ENCODE measurements around the gene TFCP2. TPM values are rescaled to one million over a fixed set of nuclear protein-coding genes. Genes with fewer than 3 reads are reported as not detected.

Gene TFCP2
- total RNA-seq, 1 donor from 2014 or later = 22.8 TPM

DNA sequence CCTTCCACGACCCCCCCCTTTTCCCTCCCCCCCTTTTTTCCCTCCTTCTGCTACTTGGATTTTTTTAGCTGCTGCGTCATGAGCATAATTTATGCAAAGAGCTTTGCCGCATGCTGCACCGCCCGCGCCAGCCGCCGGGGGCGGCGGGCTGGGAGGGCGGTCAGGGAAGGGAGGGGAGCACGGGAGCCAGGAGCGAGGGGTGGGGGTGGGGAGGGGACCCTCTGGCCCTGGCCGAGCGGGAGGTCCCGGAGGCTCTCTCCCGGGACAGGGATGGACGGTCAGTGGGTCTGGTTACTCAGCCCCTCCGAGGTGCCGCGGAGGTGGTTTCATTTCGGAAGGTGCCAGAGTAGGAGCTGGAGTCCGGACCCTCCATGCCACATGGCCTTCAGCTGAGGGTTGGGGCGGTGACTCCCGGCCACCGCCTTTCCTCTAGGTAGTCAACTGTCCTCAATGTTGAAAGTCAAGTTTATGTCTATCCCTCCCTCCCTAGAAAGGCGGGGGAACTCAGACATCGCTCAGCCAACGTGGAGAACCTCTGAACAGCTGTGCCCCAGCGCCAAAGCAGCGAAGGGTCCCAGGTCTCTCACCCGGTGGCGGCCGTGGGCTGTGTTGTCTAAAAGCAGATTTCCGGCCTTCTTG lies 45.2 kb upstream of the TFCP2 start, which contains the start of gene POU6F1:
POU6F1 (minus strand) TSS at position 95 of the 639 bp plus-strand sequence. CDS start 11,226 bp downstream, outside the sequence.
- Histone ChIP-seq H3K27ac (replicated peaks) (peak within 1 kb of the TSS; percentile 96), H3K4me3 (peak within 1 kb of the TSS; percentile 91), H3K4me1 (peaks cover 31% of the 10 kb centered on the region), H3K27me3 (ENCODE audit: low read depth) (no peaks in the 10 kb centered on the region), H3K36me3 (no peaks in the 10 kb centered on the region), H3K9me3 (replicated peaks) (no peaks in the 10 kb centered on the region)
- intact Hi-C loops (cut with micrococcal nuclease) = no loop called here
- peak; percentile 63 for DNase-seq
- TF ChIP-seq, protein P1, sequence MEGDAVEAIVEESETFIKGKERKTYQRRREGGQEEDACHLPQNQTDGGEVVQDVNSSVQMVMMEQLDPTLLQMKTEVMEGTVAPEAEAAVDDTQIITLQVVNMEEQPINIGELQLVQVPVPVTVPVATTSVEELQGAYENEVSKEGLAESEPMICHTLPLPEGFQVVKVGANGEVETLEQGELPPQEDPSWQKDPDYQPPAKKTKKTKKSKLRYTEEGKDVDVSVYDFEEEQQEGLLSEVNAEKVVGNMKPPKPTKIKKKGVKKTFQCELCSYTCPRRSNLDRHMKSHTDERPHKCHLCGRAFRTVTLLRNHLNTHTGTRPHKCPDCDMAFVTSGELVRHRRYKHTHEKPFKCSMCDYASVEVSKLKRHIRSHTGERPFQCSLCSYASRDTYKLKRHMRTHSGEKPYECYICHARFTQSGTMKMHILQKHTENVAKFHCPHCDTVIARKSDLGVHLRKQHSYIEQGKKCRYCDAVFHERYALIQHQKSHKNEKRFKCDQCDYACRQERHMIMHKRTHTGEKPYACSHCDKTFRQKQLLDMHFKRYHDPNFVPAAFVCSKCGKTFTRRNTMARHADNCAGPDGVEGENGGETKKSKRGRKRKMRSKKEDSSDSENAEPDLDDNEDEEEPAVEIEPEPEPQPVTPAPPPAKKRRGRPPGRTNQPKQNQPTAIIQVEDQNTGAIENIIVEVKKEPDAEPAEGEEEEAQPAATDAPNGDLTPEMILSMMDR (IDR thresholded peaks at IDR 0.05; ENCODE audit: borderline replicate concordance) = peak; percentile 72

DNA sequence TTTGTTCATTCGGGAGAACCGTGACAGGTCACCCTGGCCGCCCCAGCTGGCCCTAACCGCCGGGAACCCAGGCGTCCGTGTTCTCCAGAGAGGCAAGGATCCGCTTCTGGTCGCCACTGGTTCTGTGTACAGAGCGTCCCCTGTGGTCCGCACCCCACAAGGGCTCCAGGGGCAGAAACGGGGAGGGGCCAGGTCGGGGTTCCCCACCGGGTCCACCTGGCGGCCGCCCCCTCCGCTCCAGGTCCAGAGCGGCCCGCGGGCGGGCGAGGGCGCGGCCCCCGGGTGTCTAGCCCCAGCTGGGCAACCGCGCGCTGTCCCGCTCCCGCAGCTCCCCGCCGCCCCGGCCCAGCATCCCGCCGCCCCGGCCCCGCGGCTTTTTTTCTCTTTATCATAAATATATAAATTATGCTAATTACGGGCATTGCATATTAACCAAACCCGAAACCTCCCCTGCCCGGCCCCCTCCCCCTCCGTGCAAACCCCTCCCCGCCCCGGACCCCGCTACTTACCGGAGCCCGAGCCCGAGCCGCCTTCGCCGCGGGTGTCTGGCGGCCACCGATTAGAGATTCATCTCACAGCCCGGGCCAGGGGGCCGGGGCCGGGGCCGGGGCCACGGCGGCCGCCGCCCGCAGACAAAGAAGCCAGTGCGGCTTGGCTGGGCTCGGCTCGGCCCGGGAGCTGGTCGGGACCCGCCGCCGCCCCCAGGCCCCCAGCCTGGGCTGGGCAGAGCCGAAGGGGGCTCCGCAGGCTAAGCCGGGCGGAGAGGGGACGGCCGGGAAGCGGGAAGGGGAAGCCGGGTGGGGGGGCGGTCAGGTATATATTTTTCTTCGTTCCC lies 44.4 kb upstream of the TFCP2 start:
- Histone ChIP-seq H3K27me3 (ENCODE audit: low read depth) (no peaks in the 10 kb centered on the region), H3K4me3 (peak overlapping the region; percentile 91), H3K4me1 (peaks cover 31% of the 10 kb centered on the region), H3K9me3 (replicated peaks) (no peaks in the 10 kb centered on the region), H3K27ac (replicated peaks) (peak overlapping the region; percentile 96), H3K36me3 (no peaks in the 10 kb centered on the region)
- DNase-seq = peak; percentile 62
- intact Hi-C loops (cut with micrococcal nuclease) = no loop called here
- TF ChIP-seq, protein P1 (IDR thresholded peaks at IDR 0.05; ENCODE audit: borderline replicate concordance) = peak; percentile 44

DNA sequence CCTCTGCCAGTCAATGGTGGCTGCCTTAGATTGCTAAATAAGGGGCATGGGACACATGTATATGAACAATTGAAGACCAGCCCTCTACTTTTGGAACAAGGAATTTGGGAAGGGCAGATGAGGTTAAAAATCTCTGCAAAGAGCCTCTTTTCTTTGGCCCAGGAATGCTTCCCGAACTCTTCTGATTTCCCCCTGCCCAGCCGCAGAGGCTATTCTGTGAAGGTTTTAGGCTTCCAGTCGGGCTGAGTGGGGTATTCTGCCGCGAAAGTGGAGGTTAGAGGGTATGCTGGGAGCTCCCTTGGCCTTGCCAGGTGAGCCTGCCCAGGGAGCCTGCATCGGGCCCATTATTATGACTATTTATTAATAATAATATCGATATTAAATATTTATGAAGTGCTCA lies 43.7 kb upstream of the TFCP2 start:
- Histone ChIP-seq H3K27me3 (ENCODE audit: low read depth) (no peaks in the 10 kb centered on the region), H3K4me3 (peak overlapping the region; percentile 91), H3K4me1 (peaks cover 31% of the 10 kb centered on the region), H3K9me3 (replicated peaks) (no peaks in the 10 kb centered on the region), H3K27ac (replicated peaks) (peak overlapping the region; percentile 96), H3K36me3 (no peaks in the 10 kb centered on the region)
- DNase-seq = no peak
- intact Hi-C loops (cut with micrococcal nuclease) = no loop called here
- TF ChIP-seq, protein P1 (IDR thresholded peaks at IDR 0.05; ENCODE audit: borderline replicate concordance) = no peak

DNA sequence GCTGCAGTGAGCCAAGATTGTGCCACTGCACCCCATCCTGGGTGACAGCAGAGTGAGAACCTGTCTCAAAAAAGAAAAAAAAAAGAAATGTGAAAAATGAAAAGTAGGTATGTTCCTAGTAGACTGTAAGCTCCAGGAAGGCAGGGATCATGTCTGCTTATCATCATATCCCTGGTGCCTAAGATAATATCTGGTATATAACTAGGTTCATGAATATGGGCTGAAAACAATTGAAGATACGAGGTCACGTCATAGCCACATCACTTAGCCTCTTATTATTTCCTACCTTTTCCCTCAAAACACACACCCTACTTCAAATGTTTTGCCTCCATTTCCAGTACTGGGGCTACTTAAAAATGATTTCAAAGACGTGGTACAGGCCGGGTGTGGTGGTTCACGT lies 42.0 kb upstream of the TFCP2 start:
- TF ChIP-seq, protein P1 (IDR thresholded peaks at IDR 0.05; ENCODE audit: borderline replicate concordance) = no peak
- DNase-seq = no peak
- no peak overlapping the region for H3K27ac ChIP-seq (replicated peaks)
- no peaks in the 10 kb centered on the region for H3K27me3 ChIP-seq (ENCODE audit: low read depth)
- H3K36me3 ChIP-seq = no peaks in the 10 kb centered on the region
- H3K9me3 ChIP-seq (replicated peaks) = no peaks in the 10 kb centered on the region
- peaks cover 31% of the 10 kb centered on the region for H3K4me1 ChIP-seq
- no peak overlapping the region for H3K4me3 ChIP-seq
- intact Hi-C loops (cut with micrococcal nuclease) = no loop called here

DNA sequence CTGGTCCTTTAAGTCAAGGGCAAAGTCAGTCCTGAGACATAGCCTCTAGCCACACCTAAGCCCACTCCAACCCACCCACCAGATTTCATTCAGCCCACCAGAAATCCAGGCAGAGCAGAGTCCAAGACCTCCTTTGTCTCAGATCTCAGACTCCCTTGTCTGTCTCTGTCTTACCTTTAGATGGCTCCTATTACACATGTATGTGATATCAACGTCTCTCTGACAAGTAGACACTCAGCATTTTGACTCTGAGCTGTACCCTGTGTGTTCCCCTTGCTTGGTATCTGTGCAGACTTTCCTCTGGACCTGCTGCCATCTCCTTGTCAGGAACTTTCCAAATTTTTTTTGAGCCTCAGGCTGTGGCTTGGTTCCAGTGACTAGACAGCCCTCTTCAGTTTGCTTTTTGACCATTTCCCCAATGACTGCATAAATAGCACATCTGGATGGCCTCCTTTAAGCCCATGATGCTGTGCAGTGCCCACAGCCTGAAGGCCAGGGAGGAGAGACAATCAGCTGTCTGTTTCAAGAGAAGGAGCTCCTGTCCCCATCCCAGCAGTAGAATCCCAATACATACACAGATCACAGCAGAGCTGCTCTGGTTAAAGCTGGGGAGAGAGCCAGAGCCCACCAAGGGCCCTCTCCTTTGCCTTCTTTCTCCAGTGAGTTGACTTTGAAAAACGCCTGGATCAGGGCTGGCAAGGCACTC lies 37.9 kb upstream of the TFCP2 start:
- Histone ChIP-seq H3K9me3 (replicated peaks) (no peaks in the 10 kb centered on the region), H3K27me3 (ENCODE audit: low read depth) (no peaks in the 10 kb centered on the region), H3K36me3 (no peaks in the 10 kb centered on the region), H3K27ac (replicated peaks) (no peak overlapping the region), H3K4me1 (no peaks in the 10 kb centered on the region), H3K4me3 (no peak overlapping the region)
- intact Hi-C loops (cut with micrococcal nuclease) = no loop called here
- TF ChIP-seq, protein P1 (IDR thresholded peaks at IDR 0.05; ENCODE audit: borderline replicate concordance) = no peak
- DNase-seq = no peak
